ENCODE results near the gene ATP8B3. TPM values are rescaled to one million over a fixed set of nuclear protein-coding genes. Genes with fewer than 3 reads are reported as not detected.
A peak's percentile ranks its signal among the peaks of the same experiment; 100 is the strongest.

Gene ATP8B3
- total and polyA plus RNA-seq, 9 of the 15 experiments (the other 6 are each of a cell fraction or from before 2014, with no cell fraction given), result 1.2 to 12.3 (median 3.8) TPM

DNA sequence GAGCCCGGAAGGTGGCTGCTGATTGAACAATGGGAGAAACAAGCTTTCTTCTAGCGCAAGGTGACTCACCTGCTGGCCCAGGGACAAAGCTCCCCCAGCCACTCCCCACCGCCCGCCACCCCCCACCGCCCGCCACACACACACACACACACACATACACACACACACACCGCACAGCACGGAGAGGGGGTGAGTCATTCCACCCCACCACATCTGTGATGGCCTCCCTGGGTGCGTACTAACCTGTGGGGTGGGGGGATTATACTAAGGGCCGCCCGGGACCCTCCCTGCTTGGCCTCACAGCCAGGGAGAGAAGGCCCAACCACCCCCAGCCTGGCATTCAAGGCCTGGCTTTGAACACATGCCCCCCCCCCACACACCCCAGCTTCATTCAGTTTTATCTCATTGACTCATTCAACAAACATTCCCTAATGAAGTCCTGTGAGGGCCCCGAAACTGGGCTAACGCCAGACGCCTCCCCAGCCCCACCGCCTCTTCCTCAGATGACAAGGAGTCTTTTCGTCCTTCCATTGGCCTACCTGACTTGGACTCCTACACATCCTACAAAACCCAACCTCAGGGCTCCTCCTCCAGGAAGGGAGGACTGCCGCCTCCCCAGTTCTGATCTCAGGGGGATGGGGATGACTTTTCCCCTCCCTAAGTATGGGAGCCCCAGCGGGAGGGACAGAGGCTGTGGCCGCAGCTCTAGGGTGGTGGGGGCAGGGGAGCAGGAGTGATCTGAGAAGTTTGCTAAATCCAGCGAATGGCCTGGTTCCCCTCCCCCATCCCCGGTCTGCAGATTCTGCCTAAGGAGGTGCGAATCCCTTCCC is 64.6 kb downstream of the ATP8B3 start (continued):
- TF ChIP-seq, protein P1, sequence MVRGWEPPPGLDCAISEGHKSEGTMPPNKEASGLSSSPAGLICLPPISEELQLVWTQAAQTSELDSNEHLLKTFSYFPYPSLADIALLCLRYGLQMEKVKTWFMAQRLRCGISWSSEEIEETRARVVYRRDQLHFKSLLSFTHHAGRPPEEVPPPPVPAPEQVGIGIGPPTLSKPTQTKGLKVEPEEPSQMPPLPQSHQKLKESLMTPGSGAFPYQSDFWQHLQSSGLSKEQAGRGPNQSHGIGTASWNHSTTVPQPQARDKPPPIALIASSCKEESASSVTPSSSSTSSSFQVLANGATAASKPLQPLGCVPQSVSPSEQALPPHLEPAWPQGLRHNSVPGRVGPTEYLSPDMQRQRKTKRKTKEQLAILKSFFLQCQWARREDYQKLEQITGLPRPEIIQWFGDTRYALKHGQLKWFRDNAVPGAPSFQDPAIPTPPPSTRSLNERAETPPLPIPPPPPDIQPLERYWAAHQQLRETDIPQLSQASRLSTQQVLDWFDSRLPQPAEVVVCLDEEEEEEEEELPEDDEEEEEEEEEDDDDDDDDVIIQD (CRISPR knock-in tag; IDR thresholded peaks at IDR 0.05), result no peak
- TF ChIP-seq HMG20A (CRISPR knock-in tag; conservative IDR thresholded peaks at IDR 0.05) (no peak), POLR2A (conservative IDR thresholded peaks at IDR 0.05) (peak; percentile 67; the same call in 1 of the 2 replicates), NBN (IDR thresholded peaks at IDR 0.05; ENCODE audit: low read depth) (no peak; the same call in 1 of the 2 replicates), CBX1 (IDR thresholded peaks at IDR 0.05; ENCODE audit: low read depth) (0 out of 2 replicates have a peak, but pooled peaks have one; percentile 9), POLR2G (IDR thresholded peaks at IDR 0.05; ENCODE audit: low read depth, low read length) (0 out of 2 replicates have a peak, but pooled peaks have one; percentile 3)
- TF ChIP-seq, protein P2, sequence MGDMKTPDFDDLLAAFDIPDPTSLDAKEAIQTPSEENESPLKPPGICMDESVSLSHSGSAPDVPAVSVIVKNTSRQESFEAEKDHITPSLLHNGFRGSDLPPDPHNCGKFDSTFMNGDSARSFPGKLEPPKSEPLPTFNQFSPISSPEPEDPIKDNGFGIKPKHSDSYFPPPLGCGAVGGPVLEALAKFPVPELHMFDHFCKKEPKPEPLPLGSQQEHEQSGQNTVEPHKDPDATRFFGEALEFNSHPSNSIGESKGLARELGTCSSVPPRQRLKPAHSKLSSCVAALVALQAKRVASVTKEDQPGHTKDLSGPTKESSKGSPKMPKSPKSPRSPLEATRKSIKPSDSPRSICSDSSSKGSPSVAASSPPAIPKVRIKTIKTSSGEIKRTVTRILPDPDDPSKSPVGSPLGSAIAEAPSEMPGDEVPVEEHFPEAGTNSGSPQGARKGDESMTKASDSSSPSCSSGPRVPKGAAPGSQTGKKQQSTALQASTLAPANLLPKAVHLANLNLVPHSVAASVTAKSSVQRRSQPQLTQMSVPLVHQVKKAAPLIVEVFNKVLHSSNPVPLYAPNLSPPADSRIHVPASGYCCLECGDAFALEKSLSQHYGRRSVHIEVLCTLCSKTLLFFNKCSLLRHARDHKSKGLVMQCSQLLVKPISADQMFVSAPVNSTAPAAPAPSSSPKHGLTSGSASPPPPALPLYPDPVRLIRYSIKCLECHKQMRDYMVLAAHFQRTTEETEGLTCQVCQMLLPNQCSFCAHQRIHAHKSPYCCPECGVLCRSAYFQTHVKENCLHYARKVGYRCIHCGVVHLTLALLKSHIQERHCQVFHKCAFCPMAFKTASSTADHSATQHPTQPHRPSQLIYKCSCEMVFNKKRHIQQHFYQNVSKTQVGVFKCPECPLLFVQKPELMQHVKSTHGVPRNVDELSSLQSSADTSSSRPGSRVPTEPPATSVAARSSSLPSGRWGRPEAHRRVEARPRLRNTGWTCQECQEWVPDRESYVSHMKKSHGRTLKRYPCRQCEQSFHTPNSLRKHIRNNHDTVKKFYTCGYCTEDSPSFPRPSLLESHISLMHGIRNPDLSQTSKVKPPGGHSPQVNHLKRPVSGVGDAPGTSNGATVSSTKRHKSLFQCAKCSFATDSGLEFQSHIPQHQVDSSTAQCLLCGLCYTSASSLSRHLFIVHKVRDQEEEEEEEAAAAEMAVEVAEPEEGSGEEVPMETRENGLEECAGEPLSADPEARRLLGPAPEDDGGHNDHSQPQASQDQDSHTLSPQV (IDR thresholded peaks at IDR 0.05), result 0 out of 2 replicates have a peak, but pooled peaks have one; percentile 14
- TF ChIP-seq, protein P3, sequence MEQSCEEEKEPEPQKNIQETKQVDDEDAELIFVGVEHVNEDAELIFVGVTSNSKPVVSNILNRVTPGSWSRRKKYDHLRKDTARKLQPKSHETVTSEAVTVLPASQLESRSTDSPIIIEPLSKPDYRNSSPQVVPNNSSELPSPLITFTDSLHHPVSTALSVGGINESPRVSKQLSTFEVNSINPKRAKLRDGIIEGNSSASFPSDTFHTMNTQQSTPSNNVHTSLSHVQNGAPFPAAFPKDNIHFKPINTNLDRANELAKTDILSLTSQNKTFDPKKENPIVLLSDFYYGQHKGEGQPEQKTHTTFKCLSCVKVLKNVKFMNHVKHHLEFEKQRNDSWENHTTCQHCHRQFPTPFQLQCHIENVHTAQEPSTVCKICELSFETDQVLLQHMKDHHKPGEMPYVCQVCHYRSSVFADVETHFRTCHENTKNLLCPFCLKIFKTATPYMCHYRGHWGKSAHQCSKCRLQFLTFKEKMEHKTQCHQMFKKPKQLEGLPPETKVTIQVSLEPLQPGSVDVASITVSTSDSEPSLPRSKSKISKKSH (CRISPR knock-in tag; IDR thresholded peaks at IDR 0.05), result no peak
- TF ChIP-seq, protein P4, sequence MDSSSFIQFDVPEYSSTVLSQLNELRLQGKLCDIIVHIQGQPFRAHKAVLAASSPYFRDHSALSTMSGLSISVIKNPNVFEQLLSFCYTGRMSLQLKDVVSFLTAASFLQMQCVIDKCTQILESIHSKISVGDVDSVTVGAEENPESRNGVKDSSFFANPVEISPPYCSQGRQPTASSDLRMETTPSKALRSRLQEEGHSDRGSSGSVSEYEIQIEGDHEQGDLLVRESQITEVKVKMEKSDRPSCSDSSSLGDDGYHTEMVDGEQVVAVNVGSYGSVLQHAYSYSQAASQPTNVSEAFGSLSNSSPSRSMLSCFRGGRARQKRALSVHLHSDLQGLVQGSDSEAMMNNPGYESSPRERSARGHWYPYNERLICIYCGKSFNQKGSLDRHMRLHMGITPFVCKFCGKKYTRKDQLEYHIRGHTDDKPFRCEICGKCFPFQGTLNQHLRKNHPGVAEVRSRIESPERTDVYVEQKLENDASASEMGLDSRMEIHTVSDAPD (CRISPR knock-in tag; IDR thresholded peaks at IDR 0.05), result no peak
